Psoas muscle (tissue), 8 donors: Measurements from ENCODE around the gene CTPS1. TPM values are rescaled to one million over a fixed set of nuclear protein-coding genes. Genes with fewer than 3 reads are reported as not detected.

Experiments
- ATAC-seq, 4 donors: fragments of 200-7000 bp; cut with Tn5 transposase; one replicate each; pipeline ENCODE4 v1.9.1; 2020; ENCODE audit warnings: moderate library complexity in 3 of 4, mild to moderate bottlenecking in 2 of 4
- DNase-seq, 2 donors: peaks; one replicate each; pipeline ENCODE4 v3.0.0-alpha.2; 2020
- H3K27ac ChIP-seq: fragments of 200-600 bp; one replicate; pipeline ENCODE4 v1.8.0; 2022
- H3K27me3 ChIP-seq, 3 donors: fragments of 200-600 bp in 1 of 3; one replicate each; pipeline versions ENCODE4 v1.6.1 to v1.8.0; 2013 to 2022; ENCODE audit warnings: low read length in 2 of 3, mild to moderate bottlenecking in 2 of 3, moderate library complexity in 1 of 3; ENCODE audit not compliant: insufficient read depth in 3 of 3
- H3K36me3 ChIP-seq, 2 donors: fragments of 200-600 bp in 1 of 2; one replicate each; pipeline versions ENCODE4 v1.6.1 to v1.8.0; 2013 to 2022; ENCODE audit warnings: low read depth in 1 of 2, mild to moderate bottlenecking in 1 of 2, moderate library complexity in 1 of 2; ENCODE audit not compliant: insufficient read depth in 1 of 2
- H3K4me1 ChIP-seq: fragments of 200-600 bp; one replicate; pipeline ENCODE4 v1.8.0; 2022
- H3K4me3 ChIP-seq: fragments of 200-600 bp; one replicate; pipeline ENCODE4 v1.8.0; 2022; ENCODE audit warnings: mild to moderate bottlenecking
- H3K9me3 ChIP-seq: fragments of 200-600 bp; one replicate; pipeline ENCODE4 v1.8.0; 2022
- WGBS, 3 donors: extraction: QIAGEN DNeasy Blood & Tissue Kit; methylation state at CpG; one replicate each; pipeline versions ENCODE4 v1.1.6 to v1.1.7; 2013; 5-methylcytosine and 5-hydroxymethylcytosine counted together
- intact Hi-C, 2 donors: fragments of 100-400 bp; cut with DNase I; formaldehyde crosslinking; loops; one replicate each; pipeline versions ENCODE4 v1.11.0 to v1.14.2; 2022
- polyA plus RNA-seq, 3 donors: library from polyadenylated mRNA; stranded (reverse); fragments of 200-250 nt; gene quantifications; one replicate each; pipeline ENCODE4 v1.2.3, GENCODE V29; 2013
- total RNA-seq, 4 donors: library from RNA; stranded (reverse); fragmentation: NEBNext Ultra II Directional in 2 of 4; extraction: Animal tissue kit (Norgen Biotek cat#: 25700) in 2 of 4; gene quantifications; one replicate each; pipeline versions ENCODE4 v1.2.1 to v1.2.4, GENCODE V29; 2021 to 2023
- TF ChIP-seq, protein P1 (sequence below): fragments of 200-600 bp; IDR thresholded peaks from one replicate; pipeline ENCODE4 v1.8.0; 2022; ENCODE audit warnings: antibody characterized with exemption
- donor health status: healthy with polysubstance abuse.
- donor health status: DM: no; HTN: no; CAD: no; lungs with moderate emphysema.
- donor health status: Bipolar disorder and iron deficiency.
- donor health status: healthy.
- donor health status: DM: yes; HTN: yes; CAD: no.
- donor health status: DM: no; HTN: no; CAD: no.
- donor health status: DM: no; HTN: no; CAD: no.
- donor health status: DM: yes; HTN: yes; CAD: no.

Gene CTPS1
- total and polyA plus RNA-seq, 7 donors, result 8.0 to 43.5 (median 20.8) TPM

DNA sequence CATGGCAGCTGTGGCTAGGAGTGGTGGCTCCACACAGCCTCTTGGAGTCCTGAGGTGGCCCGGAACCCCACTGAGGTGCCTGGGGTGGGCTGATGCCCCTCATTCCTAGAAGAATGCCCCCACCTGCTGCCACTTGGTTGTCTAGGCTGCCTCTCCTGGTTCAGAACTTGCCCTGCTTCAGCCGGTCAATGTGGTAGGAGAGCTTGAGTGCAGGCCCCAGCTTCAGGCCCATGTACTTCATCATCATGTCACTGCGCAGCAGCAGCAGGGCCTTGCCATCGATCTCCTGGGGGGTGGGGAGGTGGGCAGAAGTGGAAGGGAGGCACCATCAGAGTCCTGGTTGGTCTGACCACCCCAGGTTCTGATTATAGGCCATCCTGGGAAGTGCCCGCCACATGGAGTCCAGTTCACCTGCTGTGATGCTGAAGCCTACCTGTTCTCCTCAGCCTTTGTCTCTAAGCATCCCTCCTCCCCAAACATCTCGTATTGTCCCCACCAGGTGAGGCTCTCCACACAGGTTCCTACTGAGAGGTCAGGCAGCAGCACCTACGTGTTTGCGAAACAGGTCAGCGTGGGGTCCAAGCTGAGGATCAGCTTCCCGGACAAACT, 48.6 kb downstream of the CTPS1 start:
- H3K4me1 ChIP-seq, result no peaks in the 10 kb centered on the region
- ATAC-seq (no peak), DNase-seq (no peak)
- H3K9me3 ChIP-seq, result no peaks in the 10 kb centered on the region
- H3K36me3 ChIP-seq, result peaks cover 0 to 87% of the 10 kb centered on the region in 2 donors
- intact Hi-C loops, result no loop called here
- H3K27me3 ChIP-seq, result no peaks in the 10 kb centered on the region
- TF ChIP-seq, protein P1, sequence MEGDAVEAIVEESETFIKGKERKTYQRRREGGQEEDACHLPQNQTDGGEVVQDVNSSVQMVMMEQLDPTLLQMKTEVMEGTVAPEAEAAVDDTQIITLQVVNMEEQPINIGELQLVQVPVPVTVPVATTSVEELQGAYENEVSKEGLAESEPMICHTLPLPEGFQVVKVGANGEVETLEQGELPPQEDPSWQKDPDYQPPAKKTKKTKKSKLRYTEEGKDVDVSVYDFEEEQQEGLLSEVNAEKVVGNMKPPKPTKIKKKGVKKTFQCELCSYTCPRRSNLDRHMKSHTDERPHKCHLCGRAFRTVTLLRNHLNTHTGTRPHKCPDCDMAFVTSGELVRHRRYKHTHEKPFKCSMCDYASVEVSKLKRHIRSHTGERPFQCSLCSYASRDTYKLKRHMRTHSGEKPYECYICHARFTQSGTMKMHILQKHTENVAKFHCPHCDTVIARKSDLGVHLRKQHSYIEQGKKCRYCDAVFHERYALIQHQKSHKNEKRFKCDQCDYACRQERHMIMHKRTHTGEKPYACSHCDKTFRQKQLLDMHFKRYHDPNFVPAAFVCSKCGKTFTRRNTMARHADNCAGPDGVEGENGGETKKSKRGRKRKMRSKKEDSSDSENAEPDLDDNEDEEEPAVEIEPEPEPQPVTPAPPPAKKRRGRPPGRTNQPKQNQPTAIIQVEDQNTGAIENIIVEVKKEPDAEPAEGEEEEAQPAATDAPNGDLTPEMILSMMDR, result no peak
- H3K27ac ChIP-seq, result no peak overlapping the region
- H3K4me3 ChIP-seq, result no peak overlapping the region
- WGBS, 3 donors, result 96 to 99% (median 97%) methylated on average over 9 to 10 of the region's 10 CpGs

- no peak for ATAC-seq
Measured at GRCh38 chr1:41030872-41031616, 51.5 kb downstream of the CTPS1 start.

DNA sequence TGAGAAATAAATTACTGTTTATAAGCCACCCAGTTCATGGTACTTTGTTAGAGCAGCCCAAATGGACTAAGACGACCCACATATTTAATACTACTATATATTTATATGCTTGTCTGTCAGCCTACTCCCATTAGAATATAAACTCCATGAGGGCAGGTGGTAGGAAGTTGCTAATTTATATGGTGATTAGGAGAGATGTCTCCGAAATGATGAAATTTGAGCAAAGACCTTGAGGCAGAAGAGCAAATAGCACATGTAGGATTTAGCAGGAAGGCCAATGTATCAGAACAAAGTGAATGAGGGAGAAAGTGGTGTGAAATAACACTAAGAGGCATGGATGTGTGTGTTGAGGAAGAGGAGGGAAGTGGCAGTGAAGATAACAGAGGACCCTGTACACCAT, 52.7 kb downstream of the CTPS1 start:
- no peaks in the 10 kb centered on the region for H3K4me1 ChIP-seq
- H3K27me3 ChIP-seq, result no peaks in the 10 kb centered on the region
- WGBS, 3 donors, result 71 to 98% (median 72%) methylated on average over 2 of the region's 2 CpGs
- no peak overlapping the region for H3K27ac ChIP-seq
- peaks cover 2 to 91% of the 10 kb centered on the region in 2 donors for H3K36me3 ChIP-seq
- ATAC-seq (no peak), DNase-seq (no peak)
- TF ChIP-seq, protein P1, result no peak
- H3K9me3 ChIP-seq, result no peaks in the 10 kb centered on the region
- H3K4me3 ChIP-seq, result no peak overlapping the region
- intact Hi-C loops, result no loop called here

More at GRCh38 chr1:41030872-41031616, 51.5 kb downstream of the CTPS1 start:
- H3K4me3 ChIP-seq, result no peak overlapping the region
- H3K4me1 ChIP-seq, result no peaks in the 10 kb centered on the region
- WGBS, 3 donors, result 90 to 94% (median 93%) methylated on average over 8 of the region's 8 CpGs
- H3K27ac ChIP-seq, result no peak overlapping the region
- intact Hi-C loops, result no loop called here
- H3K36me3 ChIP-seq, result peaks cover under 1 to 90% of the 10 kb centered on the region in 2 donors
- no peak for DNase-seq
- no peaks in the 10 kb centered on the region for H3K27me3 ChIP-seq
- H3K9me3 ChIP-seq, result no peaks in the 10 kb centered on the region
- TF ChIP-seq, protein P1, result no peak

- Histone ChIP-seq H3K27me3 (no peaks in the 10 kb centered on the region), H3K4me1 (no peaks in the 10 kb centered on the region), H3K9me3 (no peaks in the 10 kb centered on the region), H3K27ac (no peak overlapping the region), H3K36me3 (peaks cover 2 to 91% of the 10 kb centered on the region in 2 donors), H3K4me3 (no peak overlapping the region)
- ATAC-seq, result no peak
- 90 to 100% (median 96%) methylated on average over 3 of the region's 3 CpGs for WGBS, 3 donors
- DNase-seq, result no peak
- TF ChIP-seq, protein P1, result no peak
- intact Hi-C loops, result no loop called here
Measured at GRCh38 chr1:41033272-41033671, 53.8 kb downstream of the CTPS1 start.
